ENCODE results near the gene SUMF1. TPM values are rescaled to one million over a fixed set of nuclear protein-coding genes. Genes with fewer than 3 reads are reported as not detected.

The SUMF1 gene
- total RNA-seq, 1 donor from 2014 or later: 98.4 TPM

- no peak overlapping the region for H3K4me3 ChIP-seq
- no peaks in the 10 kb centered on the region for H3K27me3 ChIP-seq
- peaks cover 3 to 4% of the 10 kb centered on the region in 2 donors for H3K4me1 ChIP-seq
- no peak overlapping the region for H3K27ac ChIP-seq
- TF ChIP-seq CTCF (IDR thresholded peaks at IDR 0.05): no peak
- H3K9me3 ChIP-seq: no peaks in the 10 kb centered on the region
- H3K36me3 ChIP-seq: no peaks in the 10 kb centered on the region
- DNase-seq (ENCODE audit: low spot score in 2 of 2): no peak
- intact Hi-C loops (cut with DNase I): loop anchor here (5.0 kb wide), 1 partner anchor 52 kb away; no protein-coding TSS in a partner anchor
Observed at GRCh38 chr3:4355401-4356219, 111.5 kb downstream of the SUMF1 start.

GRCh38 chr3:4351872-4352271 is 115.2 kb downstream of the SUMF1 start:
- intact Hi-C loops (cut with DNase I): loop anchor here (1.0 to 5.0 kb wide), 6 partner anchors 65 to 630 kb away; partner anchors contain the start of genes ITPR1 and SUMF1
- no peak for TF ChIP-seq CTCF (IDR thresholded peaks at IDR 0.05)
- DNase-seq (ENCODE audit: low spot score in 2 of 2): no peak
- H3K4me3 ChIP-seq: peak overlapping the region in 1 of 2 donors; percentile 60
- peak overlapping the region; percentile 88 to 92 for H3K27ac ChIP-seq
- no peaks in the 10 kb centered on the region for H3K27me3 ChIP-seq
- no peaks in the 10 kb centered on the region for H3K36me3 ChIP-seq
- peaks cover 3% of the 10 kb centered on the region in 2 donors for H3K4me1 ChIP-seq
- H3K9me3 ChIP-seq: no peaks in the 10 kb centered on the region

GRCh38 chr3:4351164-4351855 is 115.8 kb downstream of the SUMF1 start:
- peaks cover 0 to 3% of the 10 kb centered on the region in 2 donors for H3K4me1 ChIP-seq
- H3K4me3 ChIP-seq: peak overlapping the region; percentile 45 to 60
- H3K27me3 ChIP-seq: no peaks in the 10 kb centered on the region
- H3K27ac ChIP-seq: peak overlapping the region; percentile 88 to 92
- no peak for TF ChIP-seq CTCF (IDR thresholded peaks at IDR 0.05)
- DNase-seq (ENCODE audit: low spot score in 2 of 2): no peak
- no peaks in the 10 kb centered on the region for H3K9me3 ChIP-seq
- H3K36me3 ChIP-seq: no peaks in the 10 kb centered on the region
- intact Hi-C loops (cut with DNase I): loop anchor here (1.0 to 5.0 kb wide), 6 partner anchors 66 to 631 kb away; partner anchors contain the start of genes ITPR1 and SUMF1

GRCh38 chr3:4350789-4351163 is 116.3 kb downstream of the SUMF1 start:
- TF ChIP-seq CTCF (IDR thresholded peaks at IDR 0.05): peak; percentile 58 to 76 (median 67)
- DNase-seq (ENCODE audit: low spot score in 2 of 2): peak in 1 of 2 donors; percentile 68
- intact Hi-C loops (cut with DNase I): loop anchor here (1.0 to 5.0 kb wide), 6 partner anchors 67 to 632 kb away; partner anchors contain the start of genes ITPR1 and SUMF1

GRCh38 chr3:4343258-4343657 is 123.8 kb downstream of the SUMF1 start:
- no peaks in the 10 kb centered on the region for H3K9me3 ChIP-seq
- no peak for DNase-seq (ENCODE audit: low spot score in 2 of 2)
- intact Hi-C loops (cut with DNase I): no loop called here
- no peak for TF ChIP-seq CTCF (IDR thresholded peaks at IDR 0.05)
- no peaks in the 10 kb centered on the region for H3K27me3 ChIP-seq
- no peaks in the 10 kb centered on the region for H3K36me3 ChIP-seq
- H3K27ac ChIP-seq: no peak overlapping the region
- H3K4me3 ChIP-seq: no peak overlapping the region
- H3K4me1 ChIP-seq: peaks cover 0 to 5% of the 10 kb centered on the region in 2 donors

More at GRCh38 chr3:4350789-4351163, 116.3 kb downstream of the SUMF1 start:
- H3K36me3 ChIP-seq: no peaks in the 10 kb centered on the region
- H3K4me3 ChIP-seq: peak overlapping the region; percentile 45 to 60
- H3K9me3 ChIP-seq: no peaks in the 10 kb centered on the region
- peak overlapping the region; percentile 88 to 92 for H3K27ac ChIP-seq
- H3K4me1 ChIP-seq: peaks cover 0 to 3% of the 10 kb centered on the region in 2 donors
- no peaks in the 10 kb centered on the region for H3K27me3 ChIP-seq

Data from ascending aorta (tissue), 2 donors.